HG02943 (cell line): ENCODE measurements around the gene CTXND1.

ENCODE experiments used
- ATAC-seq: cut with Tn5 transposase; IDR thresholded peaks from one replicate; pipeline ENCODE4 v1.9.1; 2021; ENCODE audit warnings: mild to moderate bottlenecking, low read depth, moderate library complexity; ENCODE audit not compliant: unreplicated experiment

CTXND1 gene

DNA sequence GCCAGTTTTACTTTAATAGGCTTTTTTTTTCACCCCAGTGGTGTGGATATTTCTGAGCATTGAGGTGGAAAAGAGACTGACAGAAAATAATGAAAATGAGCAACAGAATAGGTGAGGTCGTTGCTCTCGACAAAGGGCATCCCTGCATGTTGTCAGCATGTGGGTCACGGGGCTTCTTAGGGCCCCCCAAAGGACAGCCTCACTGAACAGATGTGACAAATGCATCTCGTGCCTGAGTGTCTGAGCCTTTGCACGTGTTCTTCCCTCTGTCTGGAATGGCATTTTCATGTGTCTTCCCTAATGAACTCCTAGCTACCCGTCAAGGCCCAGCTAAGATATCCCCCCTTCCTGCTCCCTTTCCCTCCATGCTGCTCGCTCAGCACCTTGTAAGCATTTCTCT, 67.5 kb downstream of the CTXND1 start:
- ATAC-seq = no peak

- no peak for ATAC-seq
Measured at GRCh38 chr15:80183886-80184285, 68.1 kb downstream of the CTXND1 start.

- ATAC-seq = no peak
Measured at GRCh38 chr15:80183306-80183705, 68.7 kb downstream of the CTXND1 start.

DNA sequence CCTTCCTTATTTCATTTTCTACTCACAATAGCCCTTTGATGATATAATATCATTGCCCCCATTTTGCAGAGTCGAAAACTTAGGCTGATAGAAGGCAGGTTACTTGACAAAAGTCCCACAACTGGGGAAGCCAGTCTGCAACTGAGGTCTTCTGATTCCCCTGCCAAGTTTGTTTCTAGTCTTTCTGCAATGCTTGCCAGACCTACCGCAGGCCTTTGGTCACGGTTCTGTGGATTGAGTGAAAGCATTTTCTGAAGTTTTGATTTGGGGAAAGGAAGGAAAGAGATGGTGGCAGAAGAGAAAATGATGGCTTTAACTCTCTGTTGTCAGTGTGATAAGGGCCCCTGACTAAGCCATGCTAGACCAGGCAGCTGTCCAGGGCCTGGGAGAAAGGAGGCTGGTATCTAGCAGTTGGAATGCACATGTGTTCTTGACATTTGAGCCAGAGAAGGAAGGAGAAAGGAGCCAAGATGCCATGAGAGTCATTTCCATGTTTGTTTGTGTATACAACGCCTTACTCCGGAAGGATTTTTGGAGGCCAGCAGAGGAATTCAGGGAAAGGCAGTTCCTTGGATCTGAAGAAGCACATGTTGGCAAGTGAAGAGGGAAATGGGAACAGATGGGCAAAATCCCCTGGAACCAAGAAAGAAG, 69.3 kb downstream of the CTXND1 start:
- no peak for ATAC-seq

DNA sequence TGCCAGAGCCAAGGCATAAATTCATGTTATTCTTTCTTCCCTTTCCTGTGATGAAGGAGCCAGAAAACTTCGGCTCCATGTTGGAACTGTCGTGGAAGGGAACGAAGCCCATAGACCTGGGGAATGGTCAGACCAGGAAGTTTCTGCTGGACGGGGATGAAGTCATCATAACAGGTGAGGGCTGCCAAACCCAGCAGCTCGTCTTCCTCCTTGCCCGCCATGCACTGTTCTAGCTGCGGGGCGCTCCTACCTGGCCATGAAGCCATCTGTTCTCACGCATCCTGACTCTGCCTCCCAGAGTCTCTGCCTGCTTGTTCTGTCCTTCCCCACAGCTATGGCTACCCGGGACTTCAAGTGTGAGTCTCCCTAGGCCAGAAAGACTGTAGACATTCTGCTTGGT, 71.0 kb downstream of the CTXND1 start:
- no peak for ATAC-seq

GRCh38 chr15:80180468-80180867, 71.5 kb downstream of the CTXND1 start:
- no peak for ATAC-seq

- ATAC-seq = no peak
Measured at GRCh38 chr15:80179935-80180334, 72.1 kb downstream of the CTXND1 start.

DNA sequence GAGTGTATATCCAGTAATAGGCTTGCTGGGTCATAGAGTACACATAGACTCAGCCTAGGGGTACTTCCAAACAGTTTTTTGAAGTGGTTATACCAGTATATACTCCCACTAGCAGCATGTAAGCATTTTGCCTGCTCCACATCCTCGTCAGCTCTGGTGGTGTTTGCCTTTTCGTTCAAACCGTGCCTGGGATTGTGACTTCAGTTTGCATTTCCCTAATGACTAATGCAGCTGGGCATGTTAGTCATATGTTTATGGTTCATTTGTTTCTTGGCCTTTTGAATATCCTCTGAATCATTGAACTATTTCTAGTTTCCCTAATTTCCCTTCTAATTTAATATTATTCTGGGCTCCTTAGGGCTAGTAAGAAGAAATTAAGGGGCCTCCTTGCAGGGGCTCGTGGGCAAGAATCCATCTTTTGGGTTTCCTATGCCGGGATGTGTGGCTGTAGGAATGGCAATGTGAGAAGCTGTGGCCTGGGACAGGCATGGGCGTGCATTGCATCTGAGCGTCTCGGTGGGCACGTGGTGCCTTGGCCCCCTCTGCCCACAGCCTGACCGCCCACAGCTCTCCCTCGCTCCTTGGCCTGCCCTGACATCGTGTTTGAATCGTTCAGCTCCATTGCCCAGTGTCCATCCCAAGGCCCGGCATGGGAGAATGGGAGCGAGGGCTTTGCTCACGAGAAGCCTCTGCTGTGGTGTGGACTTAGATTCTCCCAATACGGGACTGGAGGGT, 72.8 kb downstream of the CTXND1 start:
- no peak for ATAC-seq

- ATAC-seq = no peak
Measured at GRCh38 chr15:80177156-80177555, 74.9 kb downstream of the CTXND1 start.

GRCh38 chr15:80176443-80176842, 75.6 kb downstream of the CTXND1 start:
- ATAC-seq = no peak

DNA sequence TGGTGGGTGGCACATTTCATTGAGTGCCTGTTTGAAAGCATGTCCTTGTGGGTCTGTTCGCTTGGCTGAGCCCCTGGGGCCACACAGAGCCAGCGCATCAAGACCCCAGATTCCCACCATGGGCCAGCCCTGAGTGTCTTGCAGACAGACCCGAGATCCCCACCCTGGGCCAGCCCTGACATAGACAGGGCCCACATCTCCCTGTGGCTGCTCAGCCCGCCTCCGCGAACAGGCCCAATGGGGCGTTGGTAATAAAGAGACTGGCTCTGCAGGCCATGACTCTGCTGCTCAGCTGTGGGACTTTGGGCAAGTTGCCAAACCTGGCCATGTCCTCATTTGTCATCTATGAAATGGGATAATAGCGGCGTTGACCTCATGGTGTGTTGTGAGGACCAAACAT, 76.6 kb downstream of the CTXND1 start:
- no peak for ATAC-seq

- ATAC-seq = no peak
Measured at GRCh38 chr15:80174017-80174746, 77.8 kb downstream of the CTXND1 start.

- no peak for ATAC-seq
Measured at GRCh38 chr15:80173022-80173759, 78.8 kb downstream of the CTXND1 start.

- no peak for ATAC-seq
Measured at GRCh38 chr15:80172401-80172800, 79.6 kb downstream of the CTXND1 start.

DNA sequence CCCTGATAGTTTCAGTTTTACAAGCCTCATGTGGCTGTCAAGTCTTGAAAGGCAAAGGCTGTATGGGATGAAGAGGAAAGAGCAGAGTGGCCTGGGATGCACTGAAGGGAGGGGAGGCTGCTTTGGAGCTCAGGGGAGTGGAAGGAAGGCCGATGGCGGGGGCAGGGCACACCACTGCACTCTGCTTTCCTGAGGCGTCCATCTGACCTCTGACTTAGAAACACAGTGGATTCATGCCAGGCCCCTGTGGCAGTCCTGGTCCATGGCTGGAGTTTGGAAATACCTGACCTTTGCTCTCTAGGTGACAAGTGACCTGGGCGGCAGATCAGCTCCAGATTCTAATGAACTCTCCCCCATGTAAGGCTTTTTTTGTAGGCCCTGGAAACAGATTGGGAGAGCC, 80.2 kb downstream of the CTXND1 start:
- ATAC-seq = no peak

GRCh38 chr15:80170596-80170995, 81.4 kb downstream of the CTXND1 start:
- ATAC-seq = no peak

- no peak for ATAC-seq
Measured at GRCh38 chr15:80169768-80170357, 82.2 kb downstream of the CTXND1 start.

DNA sequence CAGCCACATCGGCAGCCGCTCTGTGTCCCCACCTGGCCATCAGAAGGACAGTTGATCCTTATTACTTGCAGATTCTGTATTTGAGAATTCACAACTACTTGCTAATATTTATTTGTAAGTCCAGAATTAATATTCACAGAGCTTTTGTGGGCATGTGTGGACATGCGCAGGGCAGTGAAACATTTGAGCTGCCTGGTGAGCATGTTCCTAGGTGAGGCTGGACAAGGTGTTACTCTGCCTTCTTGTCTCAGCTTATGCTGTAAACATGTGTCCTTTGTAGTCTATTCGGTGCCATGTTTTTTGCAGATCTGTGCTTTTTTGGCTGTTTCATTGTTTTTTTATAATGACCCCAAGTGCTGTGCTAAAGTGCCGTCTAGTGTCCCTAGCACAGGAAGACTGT, 83.6 kb downstream of the CTXND1 start:
- ATAC-seq = no peak

GRCh38 chr15:80167936-80168335, 84.1 kb downstream of the CTXND1 start:
- ATAC-seq = no peak

GRCh38 chr15:80163897-80164296, 88.1 kb downstream of the CTXND1 start:
- no peak for ATAC-seq

- ATAC-seq = no peak
Measured at GRCh38 chr15:80163217-80163616, 88.8 kb downstream of the CTXND1 start.
